ENCODE results near the gene YKT6. TPM values are rescaled to one million over a fixed set of nuclear protein-coding genes. Genes with fewer than 3 reads are reported as not detected.

The YKT6 gene
- total RNA-seq, 1 donor from 2014 or later, result 82.5 TPM

DNA sequence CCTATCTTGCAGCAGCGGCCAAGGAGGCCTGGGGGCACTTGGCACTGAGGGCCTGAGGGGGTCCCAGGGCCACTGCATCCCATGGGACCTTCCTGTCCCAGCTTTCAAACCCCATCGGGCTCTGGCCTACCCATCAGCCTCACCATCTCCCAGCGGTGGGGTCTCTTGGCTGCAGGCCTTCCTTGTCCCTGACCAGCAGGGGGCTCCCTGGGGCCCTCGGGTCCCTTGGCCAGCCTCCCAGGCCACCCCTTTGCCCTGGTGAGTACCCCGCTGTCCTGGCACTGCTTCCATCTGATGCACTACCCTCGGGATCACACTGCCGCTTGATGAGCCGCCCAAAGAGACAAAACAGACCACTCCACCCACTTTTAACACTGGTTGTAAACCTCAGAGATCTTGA, 43.5 kb downstream of the YKT6 start:
- DNase-seq (ENCODE audit: low spot score, unreplicated experiment), result no peak
- H3K4me3 Mint-ChIP-seq (ENCODE audit: low read depth), result no peak overlapping the region
- no peaks in the 10 kb centered on the region for H3K4me1 Mint-ChIP-seq (ENCODE audit: low read depth)
- no peaks in the 10 kb centered on the region for H3K9me3 Mint-ChIP-seq (ENCODE audit: low read depth)
- peaks cover 6% of the 10 kb centered on the region for H3K27me3 Mint-ChIP-seq
- no peaks in the 10 kb centered on the region for H3K36me3 Mint-ChIP-seq (ENCODE audit: insufficient read depth)
- TF ChIP-seq, protein P1, sequence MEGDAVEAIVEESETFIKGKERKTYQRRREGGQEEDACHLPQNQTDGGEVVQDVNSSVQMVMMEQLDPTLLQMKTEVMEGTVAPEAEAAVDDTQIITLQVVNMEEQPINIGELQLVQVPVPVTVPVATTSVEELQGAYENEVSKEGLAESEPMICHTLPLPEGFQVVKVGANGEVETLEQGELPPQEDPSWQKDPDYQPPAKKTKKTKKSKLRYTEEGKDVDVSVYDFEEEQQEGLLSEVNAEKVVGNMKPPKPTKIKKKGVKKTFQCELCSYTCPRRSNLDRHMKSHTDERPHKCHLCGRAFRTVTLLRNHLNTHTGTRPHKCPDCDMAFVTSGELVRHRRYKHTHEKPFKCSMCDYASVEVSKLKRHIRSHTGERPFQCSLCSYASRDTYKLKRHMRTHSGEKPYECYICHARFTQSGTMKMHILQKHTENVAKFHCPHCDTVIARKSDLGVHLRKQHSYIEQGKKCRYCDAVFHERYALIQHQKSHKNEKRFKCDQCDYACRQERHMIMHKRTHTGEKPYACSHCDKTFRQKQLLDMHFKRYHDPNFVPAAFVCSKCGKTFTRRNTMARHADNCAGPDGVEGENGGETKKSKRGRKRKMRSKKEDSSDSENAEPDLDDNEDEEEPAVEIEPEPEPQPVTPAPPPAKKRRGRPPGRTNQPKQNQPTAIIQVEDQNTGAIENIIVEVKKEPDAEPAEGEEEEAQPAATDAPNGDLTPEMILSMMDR (IDR thresholded peaks at IDR 0.05; ENCODE audit: unreplicated experiment), result peak; percentile 61
- no peak overlapping the region for H3K27ac Mint-ChIP-seq

DNA sequence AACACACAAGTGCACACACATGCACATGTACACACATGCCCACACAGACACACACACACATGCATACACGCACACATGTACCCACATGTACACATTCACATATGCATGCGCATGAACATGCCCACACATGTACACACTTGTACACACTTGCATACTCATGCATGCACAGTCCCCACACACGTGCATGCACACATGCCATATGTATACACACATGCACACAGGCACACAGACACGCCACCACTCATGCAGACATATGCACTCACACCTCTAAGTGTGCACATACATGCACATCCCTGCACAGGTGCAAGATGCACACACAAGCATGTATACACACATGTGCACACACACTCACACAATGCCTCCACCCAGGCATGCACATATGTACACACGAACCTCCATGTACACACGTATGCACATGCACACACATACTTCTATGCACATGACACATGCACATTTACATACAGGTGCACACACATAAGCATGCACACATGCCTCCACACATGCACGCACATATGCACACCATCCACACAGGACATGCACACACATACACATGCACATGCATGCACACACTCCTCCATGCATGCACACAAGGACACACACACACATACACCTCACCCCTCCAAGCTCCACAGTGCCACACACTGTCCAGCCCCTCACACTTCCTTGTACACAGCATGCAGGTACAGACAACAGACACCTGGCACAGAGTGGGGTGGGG, 45.8 kb downstream of the YKT6 start:
- H3K4me3 Mint-ChIP-seq (ENCODE audit: low read depth), result no peak overlapping the region
- DNase-seq (ENCODE audit: low spot score, unreplicated experiment), result no peak
- H3K27ac Mint-ChIP-seq, result no peak overlapping the region
- no peaks in the 10 kb centered on the region for H3K4me1 Mint-ChIP-seq (ENCODE audit: low read depth)
- no peaks in the 10 kb centered on the region for H3K9me3 Mint-ChIP-seq (ENCODE audit: low read depth)
- peaks cover 6% of the 10 kb centered on the region for H3K27me3 Mint-ChIP-seq
- TF ChIP-seq, protein P1 (IDR thresholded peaks at IDR 0.05; ENCODE audit: unreplicated experiment), result no peak
- no peaks in the 10 kb centered on the region for H3K36me3 Mint-ChIP-seq (ENCODE audit: insufficient read depth)

DNA sequence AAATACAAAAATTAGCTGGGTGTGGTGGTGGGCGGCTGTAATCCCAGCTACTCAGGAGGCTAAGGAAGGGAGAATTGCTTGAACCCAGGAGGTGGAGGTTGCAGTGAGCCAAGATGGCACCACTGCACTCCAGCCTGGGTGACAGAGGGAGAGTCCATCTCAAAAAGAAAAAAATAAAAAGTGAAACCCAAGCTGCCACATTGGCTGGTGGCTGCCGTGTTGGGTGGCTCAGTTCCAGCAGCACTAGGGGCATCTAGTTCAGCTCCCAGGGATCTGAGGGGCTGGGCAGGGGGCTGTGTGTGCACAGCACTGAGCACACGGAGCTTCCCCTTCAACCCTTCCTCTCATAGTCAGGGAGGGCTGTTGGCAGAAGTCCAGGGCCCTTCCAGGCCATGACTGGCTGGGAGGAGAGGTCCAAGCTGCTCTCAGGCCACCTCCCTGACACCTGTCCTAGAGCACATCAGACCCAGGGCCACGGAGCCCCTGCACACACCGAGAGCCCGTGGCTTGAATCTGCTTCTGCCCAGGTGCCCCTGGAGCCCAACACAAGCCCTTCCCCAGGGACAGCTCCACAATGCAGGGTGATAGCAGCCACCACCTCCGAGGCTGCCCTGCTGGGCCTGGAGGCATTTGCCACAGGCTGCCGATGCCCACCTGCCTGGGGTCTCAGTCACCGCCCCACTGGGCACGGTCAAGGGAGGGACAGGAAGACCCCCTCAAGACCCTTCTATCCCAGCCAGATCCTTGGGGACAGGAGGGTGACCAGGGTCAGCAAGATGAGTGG, 47.3 kb downstream of the YKT6 start:
- TF ChIP-seq, protein P1 (IDR thresholded peaks at IDR 0.05; ENCODE audit: unreplicated experiment), result no peak
- no peak for DNase-seq (ENCODE audit: low spot score, unreplicated experiment)
- H3K27me3 Mint-ChIP-seq, result peaks cover 6% of the 10 kb centered on the region

DNA sequence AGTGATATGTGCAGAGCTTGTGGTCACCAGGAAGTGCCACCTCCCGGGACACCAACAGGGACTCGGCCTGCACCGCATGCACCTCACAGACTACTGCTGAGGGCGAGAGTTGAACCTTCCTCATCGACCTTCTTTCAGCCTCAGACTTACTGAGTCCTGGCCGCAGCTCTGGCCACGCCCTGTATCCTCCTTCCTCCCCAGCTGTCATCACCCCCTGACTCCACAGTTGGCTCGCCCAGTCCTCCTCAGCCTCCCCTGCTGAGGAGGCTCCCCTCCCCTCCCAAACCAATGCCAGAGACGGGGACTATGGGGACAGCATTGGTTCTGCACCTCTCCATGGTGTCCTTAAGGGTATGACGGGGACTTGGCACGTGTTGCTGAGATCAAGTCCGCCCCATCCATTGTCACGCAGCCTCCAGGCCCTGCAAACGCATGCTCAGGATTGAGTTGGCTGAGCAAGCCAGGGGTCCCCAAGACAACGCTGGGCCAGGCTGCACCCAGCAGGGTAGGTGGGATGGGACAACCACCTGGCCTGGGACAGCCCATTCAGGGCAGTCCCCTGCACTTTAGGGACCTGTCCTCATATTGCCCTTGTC, 49.0 kb downstream of the YKT6 start:
- no peaks in the 10 kb centered on the region for H3K4me1 Mint-ChIP-seq (ENCODE audit: low read depth)
- H3K36me3 Mint-ChIP-seq (ENCODE audit: insufficient read depth), result no peaks in the 10 kb centered on the region
- H3K4me3 Mint-ChIP-seq (ENCODE audit: low read depth), result no peak overlapping the region
- no peak overlapping the region for H3K27ac Mint-ChIP-seq
- no peaks in the 10 kb centered on the region for H3K9me3 Mint-ChIP-seq (ENCODE audit: low read depth)
- H3K27me3 Mint-ChIP-seq, result peaks cover 3% of the 10 kb centered on the region
- TF ChIP-seq, protein P1 (IDR thresholded peaks at IDR 0.05; ENCODE audit: unreplicated experiment), result no peak
- DNase-seq (ENCODE audit: low spot score, unreplicated experiment), result no peak

More for the DNA sequence above, 47.3 kb downstream of the YKT6 start:
- no peaks in the 10 kb centered on the region for H3K36me3 Mint-ChIP-seq (ENCODE audit: insufficient read depth)
- H3K27ac Mint-ChIP-seq, result no peak overlapping the region
- H3K9me3 Mint-ChIP-seq (ENCODE audit: low read depth), result no peaks in the 10 kb centered on the region
- H3K4me3 Mint-ChIP-seq (ENCODE audit: low read depth), result no peak overlapping the region
- H3K4me1 Mint-ChIP-seq (ENCODE audit: low read depth), result no peaks in the 10 kb centered on the region

DNA sequence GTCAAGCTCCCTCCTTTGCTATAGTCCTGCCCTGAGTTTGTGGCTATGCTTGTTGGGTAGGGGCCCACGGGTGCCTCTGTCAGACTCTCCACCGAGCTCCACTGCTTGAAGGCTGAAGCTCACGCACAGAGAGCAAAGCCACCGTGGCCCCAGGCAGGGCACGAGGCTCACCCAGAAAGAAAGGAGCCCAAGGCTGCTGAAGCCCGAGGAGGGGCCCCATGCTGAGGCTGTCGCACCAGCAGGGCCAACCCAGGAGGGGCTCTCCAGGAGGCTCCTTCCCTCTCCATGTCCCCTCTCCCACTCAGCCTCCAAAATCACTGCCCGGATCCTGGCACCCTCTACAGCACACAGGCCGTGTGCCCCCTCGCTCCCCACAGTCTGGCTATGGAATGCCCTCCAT, 50.5 kb downstream of the YKT6 start:
- Mint-ChIP-seq H3K27me3 (peaks cover 3% of the 10 kb centered on the region), H3K4me1 (ENCODE audit: low read depth) (no peaks in the 10 kb centered on the region), H3K36me3 (ENCODE audit: insufficient read depth) (no peaks in the 10 kb centered on the region), H3K27ac (no peak overlapping the region), H3K4me3 (ENCODE audit: low read depth) (no peak overlapping the region), H3K9me3 (ENCODE audit: low read depth) (no peaks in the 10 kb centered on the region)
- TF ChIP-seq, protein P1 (IDR thresholded peaks at IDR 0.05; ENCODE audit: unreplicated experiment), result no peak
- DNase-seq (ENCODE audit: low spot score, unreplicated experiment), result no peak

Data from progenitor cell of endocrine pancreas (in vitro differentiated cells).